Cardiac muscle cell (in vitro differentiated cells and primary cell): ENCODE results near the gene PRKAG2. TPM values are rescaled to one million over a fixed set of nuclear protein-coding genes. Genes with fewer than 3 reads are reported as not detected.
A peak's percentile ranks its signal among the peaks of the same experiment; 100 is the strongest.

Experiments used
- DNase-seq, 2 donors: peaks; one replicate each; pipeline versions ENCODE4 v3.0.0 to v3.0.0-alpha.2; 2010 to 2017; ENCODE audit warnings: low read depth in 1 of 2, low spot score in 1 of 2
- H3K27ac ChIP-seq: fragments of 200-600 bp; sonication (generic); 2 replicates; pipeline ENCODE4 v1.5.1; 2016
- H3K27me3 ChIP-seq: fragments of 200-600 bp; sonication (generic); 2 replicates; pipeline ENCODE4 v1.6.0; 2016; ENCODE audit warnings: control low read depth
- H3K36me3 ChIP-seq: fragments of 200-600 bp; sonication (generic); 2 replicates; pipeline ENCODE4 v1.5.1; 2016; ENCODE audit warnings: control low read depth
- H3K4me1 ChIP-seq: fragments of 200-600 bp; sonication (generic); 2 replicates; pipeline ENCODE4 v1.8.1; 2017; ENCODE audit warnings: low read depth, mild to moderate bottlenecking, mixed run types
- H3K4me3 ChIP-seq: fragments of 200-600 bp; sonication (generic); 2 replicates; pipeline ENCODE4 v1.5.1; 2016; ENCODE audit warnings: mild to moderate bottlenecking
- H3K9me3 ChIP-seq: fragments of 200-600 bp; sonication (generic); 2 replicates; pipeline ENCODE4 v1.5.1; 2017; ENCODE audit warnings: low read depth, mild to moderate bottlenecking, control low read depth
- CTCF ChIP-seq: IDR thresholded peaks from 2 replicates; pipeline ENCODE4 v1.5.1; 2012; ENCODE audit warnings: low read depth, mild to moderate bottlenecking, low read length
- polyA plus RNA-seq: library from polyadenylated mRNA; unstranded; fragments of >200 nt; fragmentation: Nextera tagmentation; extraction: Ambion mirVana; gene quantifications from 2 replicates; pipeline ENCODE4 v1.2.1, GENCODE V29; 2016
- total RNA-seq: library from RNA; depleted of rRNA; stranded (reverse); fragments of >200 nt; gene quantifications from 2 replicates; pipeline ENCODE4 v1.2.3, GENCODE V29; 2016

Gene PRKAG2
- total and polyA plus RNA-seq, 2 experiments from 2014 or later: 43.4 to 85.3 TPM

- Histone ChIP-seq H3K27ac (no peak overlapping the region), H3K4me3 (no peak overlapping the region), H3K36me3 (no peaks in the 10 kb centered on the region), H3K27me3 (no peaks in the 10 kb centered on the region), H3K9me3 (no peaks in the 10 kb centered on the region), H3K4me1 (peaks cover 12% of the 10 kb centered on the region)
- no peak for DNase-seq
- TF ChIP-seq CTCF: no peak
These were observed 54.9 kb downstream of the PRKAG2 start for GRCh38 chr7:151821806-151822540.

- H3K9me3 ChIP-seq: no peaks in the 10 kb centered on the region
- no peak for TF ChIP-seq CTCF
- no peaks in the 10 kb centered on the region for H3K27me3 ChIP-seq
- peaks cover 12% of the 10 kb centered on the region for H3K4me1 ChIP-seq
- no peak overlapping the region for H3K4me3 ChIP-seq
- H3K36me3 ChIP-seq: no peaks in the 10 kb centered on the region
- DNase-seq: no peak
- H3K27ac ChIP-seq: no peak overlapping the region
These were observed 55.7 kb downstream of the PRKAG2 start for GRCh38 chr7:151821226-151821625.

GRCh38 chr7:151820491-151821105 lies 56.3 kb downstream of the PRKAG2 start:
- no peaks in the 10 kb centered on the region for H3K9me3 ChIP-seq

GRCh38 chr7:151819866-151820265 lies 57.0 kb downstream of the PRKAG2 start:
- Histone ChIP-seq H3K9me3 (no peaks in the 10 kb centered on the region), H3K4me1 (peaks cover 12% of the 10 kb centered on the region), H3K4me3 (no peak overlapping the region), H3K36me3 (no peaks in the 10 kb centered on the region), H3K27me3 (peaks cover 6% of the 10 kb centered on the region), H3K27ac (no peak overlapping the region)
- TF ChIP-seq CTCF: no peak
- peak in 1 of 2 donors; percentile 18 for DNase-seq

More at GRCh38 chr7:151820491-151821105, 56.3 kb downstream of the PRKAG2 start:
- Histone ChIP-seq H3K27me3 (no peaks in the 10 kb centered on the region), H3K4me3 (no peak overlapping the region), H3K27ac (no peak overlapping the region), H3K36me3 (no peaks in the 10 kb centered on the region), H3K4me1 (peaks cover 12% of the 10 kb centered on the region)
- no peak for TF ChIP-seq CTCF
- DNase-seq: no peak

GRCh38 chr7:151818674-151819519 lies 58.0 kb downstream of the PRKAG2 start:
- Histone ChIP-seq H3K27me3 (peaks cover 16% of the 10 kb centered on the region), H3K27ac (no peak overlapping the region), H3K4me3 (no peak overlapping the region), H3K4me1 (peaks cover 6% of the 10 kb centered on the region), H3K36me3 (no peaks in the 10 kb centered on the region), H3K9me3 (no peaks in the 10 kb centered on the region)
- no peak for TF ChIP-seq CTCF
- no peak for DNase-seq
